ENCODE results near the gene DHX38.

Gene DHX38

GRCh38 chr16:72149676-72150464 is 56.2 kb downstream of the DHX38 start:
- intact Hi-C loops (cut with DNase I), result no loop called here
- DNase-seq, result no peak

- intact Hi-C loops (cut with DNase I), result no loop called here
- no peak for DNase-seq
Observed at GRCh38 chr16:72159386-72159785, 65.7 kb downstream of the DHX38 start.

GRCh38 chr16:72159801-72160200 is 66.2 kb downstream of the DHX38 start:
- DNase-seq, result no peak
- intact Hi-C loops (cut with DNase I), result no loop called here

- no peak for DNase-seq
- intact Hi-C loops (cut with DNase I), result no loop called here
Observed at GRCh38 chr16:72162105-72162692, 68.6 kb downstream of the DHX38 start.

All from posterior cingulate gyrus (tissue), 11 donors.